Cortex of kidney (tissue), 1 donor: ENCODE results near the gene TLCD3A.
"Not testable (repeated sequence)": the region's sequence is repeated elsewhere in the genome, so short reads cannot be mapped to it uniquely, and the experiment has no call there.

Experiments
- DNase-seq: peaks from one replicate; lab custom pipeline; 2025; lab: John Stamatoyannopoulos, UW

TLCD3A gene

DNA sequence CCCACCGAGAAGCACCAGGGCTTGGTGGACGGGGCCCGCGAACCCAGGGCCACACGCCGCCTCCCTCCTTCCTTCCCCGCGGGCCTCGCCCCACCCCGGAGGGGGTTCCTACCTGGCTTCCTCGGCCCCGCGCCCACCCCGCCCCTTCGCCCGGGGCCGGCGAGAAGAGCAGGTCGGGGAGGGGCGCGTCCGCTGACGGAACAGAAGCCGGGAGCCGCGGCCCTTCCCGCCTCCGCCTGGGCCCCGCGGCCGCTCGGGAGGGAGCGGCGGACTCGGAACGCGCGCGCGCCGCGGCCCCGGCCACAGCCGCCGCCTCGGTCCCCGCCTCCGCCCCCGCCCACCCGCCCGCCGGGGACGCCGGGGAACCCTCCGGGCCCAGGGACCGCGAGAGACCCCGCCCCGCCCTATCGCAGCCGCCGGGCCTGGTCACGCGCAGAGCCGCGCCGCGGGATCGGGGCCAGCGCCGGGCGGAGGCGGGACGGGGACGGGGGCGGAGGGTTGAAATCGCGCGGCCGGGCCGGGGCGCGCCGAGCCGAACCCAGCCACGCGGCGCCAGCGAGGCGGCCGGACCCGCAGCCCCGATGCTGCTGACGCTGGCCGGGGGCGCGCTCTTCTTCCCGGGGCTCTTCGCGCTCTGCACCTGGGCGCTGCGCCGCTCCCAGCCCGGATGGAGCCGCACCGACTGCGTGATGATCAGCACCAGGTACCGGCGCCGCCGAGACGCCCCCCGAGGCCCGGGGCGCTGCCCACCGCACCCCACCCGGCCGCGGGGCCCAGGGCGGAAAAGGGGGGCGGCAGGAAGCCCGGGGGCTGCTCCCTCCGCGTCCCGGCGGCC is at the start of gene TLCD3A:
TSS of gene TLCD3A (plus strand) at position 530 of the 835 bp plus-strand sequence. CDS start at position 582, 52 bp downstream.
- DNase-seq, result no peak

DNA sequence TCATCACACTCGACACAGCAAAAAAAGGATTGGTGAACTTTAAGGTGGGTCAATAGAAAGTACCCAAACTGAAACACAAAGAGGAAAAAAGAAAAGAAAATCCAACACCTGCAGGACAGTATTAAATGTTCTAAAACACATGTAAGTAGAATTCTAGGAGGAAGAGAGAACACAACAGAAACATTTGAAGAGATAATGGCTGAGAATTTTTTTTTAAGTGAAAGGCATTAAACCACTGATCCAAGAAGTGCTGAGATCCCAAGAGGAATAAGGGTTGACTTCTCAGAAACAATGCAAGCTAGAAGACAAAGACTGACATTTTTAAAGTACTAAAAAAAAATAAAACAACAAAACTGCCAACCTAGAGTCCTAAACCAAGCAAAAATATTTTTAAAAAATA is 49.4 kb upstream of the TLCD3A start:
- DNase-seq, result no peak

DNA sequence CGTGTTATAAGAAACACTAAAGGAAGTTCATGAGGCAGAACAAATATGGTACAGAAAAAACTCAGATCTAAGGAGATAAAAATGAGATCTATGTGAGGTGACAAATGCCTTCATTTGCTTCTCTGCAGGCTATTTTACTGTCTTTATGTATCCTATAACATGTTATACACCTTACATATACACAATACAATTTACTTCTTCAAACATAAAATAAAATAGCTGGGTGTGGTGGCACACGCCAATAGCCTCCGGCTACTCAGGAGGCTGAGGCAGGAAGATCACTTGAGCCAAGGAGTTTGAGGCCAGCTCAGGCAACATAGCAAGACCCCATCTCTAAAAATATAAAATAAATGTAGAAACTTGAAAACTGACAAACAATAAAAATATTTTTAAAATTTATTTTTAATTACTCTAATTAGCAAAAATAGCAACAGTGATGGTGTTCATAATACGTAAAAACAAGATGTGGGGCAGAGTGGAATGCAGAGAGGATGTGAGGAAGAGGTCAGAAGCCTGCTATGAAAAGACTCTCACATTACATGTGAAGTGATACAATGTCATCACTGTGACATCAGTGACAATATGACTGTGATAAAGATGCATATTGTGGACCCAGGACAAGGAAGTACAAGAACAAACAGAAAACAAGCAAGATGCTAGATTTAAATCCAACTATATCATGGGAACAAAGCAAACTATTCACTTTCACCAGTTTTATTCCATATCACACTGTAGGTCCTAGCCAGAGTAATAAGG is 48.7 kb upstream of the TLCD3A start:
- no peak for DNase-seq

DNA sequence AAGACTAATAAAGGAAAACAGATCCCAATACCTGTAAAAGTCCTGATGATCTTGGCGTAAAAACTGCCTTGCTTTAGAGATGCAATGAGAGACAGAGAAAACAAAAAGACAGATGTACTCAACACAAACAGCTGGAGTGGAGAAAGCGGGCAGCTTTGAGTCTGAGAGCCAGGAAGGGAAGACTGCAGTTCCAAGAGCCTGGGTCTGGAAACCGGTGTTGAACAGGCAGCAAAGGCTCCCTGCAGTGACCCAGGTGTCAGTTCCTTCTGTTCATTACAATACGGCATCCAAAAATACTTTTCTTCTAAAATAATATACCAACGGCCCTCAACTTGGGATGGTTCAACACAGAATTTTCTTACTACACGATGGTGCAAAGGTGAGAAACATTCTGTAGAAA is 47.4 kb upstream of the TLCD3A start:
- DNase-seq, result no peak

DNA sequence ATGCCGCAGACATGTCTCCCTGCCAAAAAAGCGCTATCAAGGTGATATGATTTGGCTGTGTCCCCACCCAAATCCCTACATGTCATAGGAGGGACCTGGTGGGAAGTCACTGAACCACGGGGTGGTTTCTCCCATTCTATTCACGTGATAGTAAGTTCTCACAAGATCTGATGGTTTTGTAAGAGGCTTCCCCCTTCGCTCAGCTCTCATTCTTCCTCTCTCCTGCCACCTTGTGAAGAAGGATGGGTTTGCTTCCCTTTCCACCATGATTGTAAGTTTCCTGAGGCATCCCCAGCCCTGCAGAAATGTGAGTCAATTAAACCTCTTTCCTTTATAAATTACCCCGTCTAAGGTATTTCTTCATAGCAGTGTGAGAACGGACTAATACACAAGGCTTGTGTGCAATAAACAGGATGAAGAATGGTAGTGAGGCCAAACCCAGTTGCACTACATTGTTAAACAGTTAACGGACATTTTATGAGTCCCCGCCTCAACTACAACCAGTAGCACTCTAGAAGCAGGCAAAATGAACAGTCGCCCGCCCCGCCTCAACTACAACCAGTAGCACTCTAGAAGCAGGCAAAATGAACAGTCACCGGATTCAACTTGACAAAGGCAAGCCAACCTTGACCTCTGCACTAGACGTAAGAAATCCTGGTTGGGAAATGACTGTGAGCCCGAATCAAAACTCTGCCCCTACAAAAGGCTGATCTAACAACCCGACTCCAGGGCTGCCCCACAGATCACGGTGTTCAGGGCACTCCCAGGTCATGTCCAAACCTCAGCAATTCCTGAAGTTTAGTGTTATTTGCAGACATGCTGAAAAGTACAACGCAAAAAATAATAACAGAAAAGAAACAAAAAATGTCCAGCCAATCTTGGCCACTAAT is 44.1 kb upstream of the TLCD3A start:
- no peak for DNase-seq

DNA sequence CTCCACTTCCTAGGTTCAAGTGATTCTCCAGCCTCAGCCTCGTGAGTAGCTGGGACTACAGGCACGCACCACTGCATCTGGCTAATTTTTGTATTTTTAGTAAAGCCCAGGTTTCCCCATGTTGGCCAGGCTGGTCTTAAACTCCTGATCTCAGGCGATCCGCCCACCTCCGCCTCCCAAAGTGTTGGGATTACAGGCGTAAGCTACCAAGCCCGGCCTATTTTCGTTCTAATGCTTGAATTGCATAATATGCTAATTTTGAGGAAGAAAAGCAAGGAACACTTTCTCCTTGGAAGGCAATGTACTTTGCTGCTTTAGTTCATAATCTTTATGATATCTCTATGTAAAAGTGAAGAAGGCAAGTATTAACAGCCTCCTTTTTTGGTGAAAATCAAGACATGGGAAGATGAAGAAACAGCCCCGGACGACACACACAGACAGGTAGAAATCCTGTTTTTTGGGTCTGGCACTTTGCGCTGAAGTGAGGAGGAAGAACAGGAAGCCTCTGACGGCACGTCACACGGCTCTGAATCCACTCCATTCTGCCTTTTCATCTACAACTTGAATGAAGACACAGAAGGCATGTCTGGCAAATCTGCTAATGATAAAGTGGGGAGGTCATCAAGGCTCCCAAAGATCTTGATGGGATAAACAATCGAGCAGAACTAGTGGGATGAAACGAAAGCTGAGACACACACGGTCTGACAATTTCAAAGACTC is 42.7 kb upstream of the TLCD3A start:
- DNase-seq, result no peak

DNA sequence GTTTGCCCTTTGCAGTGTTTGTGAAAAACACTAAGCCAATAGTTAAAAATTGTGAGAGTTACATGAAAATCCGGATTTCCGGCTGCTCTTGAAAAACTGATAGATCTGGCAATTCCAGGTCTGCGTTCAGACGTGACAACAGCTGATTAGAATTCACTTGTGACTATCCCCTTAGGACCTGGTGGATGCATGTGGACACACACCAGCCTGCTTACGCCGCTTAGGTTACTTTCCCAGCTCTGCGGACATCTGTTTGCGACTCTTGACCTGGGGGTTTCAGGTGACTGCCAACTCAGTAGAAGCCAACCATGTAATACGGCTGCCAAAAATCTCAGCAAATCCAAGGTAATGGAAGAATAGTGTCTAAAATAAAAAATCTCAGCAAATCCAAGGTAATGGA is 42.0 kb upstream of the TLCD3A start:
- DNase-seq, result no peak

DNA sequence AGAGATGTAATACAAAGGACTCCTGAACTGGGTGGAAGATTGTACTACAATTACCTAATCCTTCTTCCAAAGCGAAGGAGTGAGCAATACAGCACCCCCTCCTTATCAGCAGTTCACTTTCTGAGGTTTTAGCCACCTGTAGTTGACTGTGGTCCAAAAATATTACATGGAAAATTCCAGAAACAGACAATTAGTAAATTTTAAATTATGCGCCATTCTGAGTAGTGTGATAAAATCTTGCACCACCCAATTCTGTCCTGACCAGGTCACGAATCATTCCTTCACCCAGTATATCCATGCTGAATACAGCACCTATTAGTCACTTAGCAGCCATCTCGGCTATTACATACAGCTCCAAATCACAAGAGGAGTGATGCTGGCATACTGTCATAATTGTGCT is 41.0 kb upstream of the TLCD3A start:
- no peak for DNase-seq

DNA sequence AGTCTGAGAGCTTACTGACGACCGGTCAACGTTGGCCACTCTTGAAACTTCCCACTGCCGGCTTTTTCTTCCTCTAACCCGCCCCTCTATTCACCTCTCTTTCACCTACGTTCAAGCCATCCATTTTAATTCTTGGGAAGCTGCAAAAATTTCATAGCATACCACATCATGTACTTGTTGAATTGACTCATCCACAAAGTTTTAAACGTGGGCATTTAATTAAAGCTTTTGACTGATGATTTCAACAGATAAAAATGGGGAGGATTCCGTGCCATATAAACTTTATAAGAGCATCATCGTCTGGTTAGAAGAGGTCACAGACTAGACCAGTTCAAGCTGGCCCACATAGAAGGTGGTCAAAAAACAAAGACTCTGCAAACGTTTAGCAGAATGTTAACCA is 40.3 kb upstream of the TLCD3A start:
- no peak for DNase-seq

DNA sequence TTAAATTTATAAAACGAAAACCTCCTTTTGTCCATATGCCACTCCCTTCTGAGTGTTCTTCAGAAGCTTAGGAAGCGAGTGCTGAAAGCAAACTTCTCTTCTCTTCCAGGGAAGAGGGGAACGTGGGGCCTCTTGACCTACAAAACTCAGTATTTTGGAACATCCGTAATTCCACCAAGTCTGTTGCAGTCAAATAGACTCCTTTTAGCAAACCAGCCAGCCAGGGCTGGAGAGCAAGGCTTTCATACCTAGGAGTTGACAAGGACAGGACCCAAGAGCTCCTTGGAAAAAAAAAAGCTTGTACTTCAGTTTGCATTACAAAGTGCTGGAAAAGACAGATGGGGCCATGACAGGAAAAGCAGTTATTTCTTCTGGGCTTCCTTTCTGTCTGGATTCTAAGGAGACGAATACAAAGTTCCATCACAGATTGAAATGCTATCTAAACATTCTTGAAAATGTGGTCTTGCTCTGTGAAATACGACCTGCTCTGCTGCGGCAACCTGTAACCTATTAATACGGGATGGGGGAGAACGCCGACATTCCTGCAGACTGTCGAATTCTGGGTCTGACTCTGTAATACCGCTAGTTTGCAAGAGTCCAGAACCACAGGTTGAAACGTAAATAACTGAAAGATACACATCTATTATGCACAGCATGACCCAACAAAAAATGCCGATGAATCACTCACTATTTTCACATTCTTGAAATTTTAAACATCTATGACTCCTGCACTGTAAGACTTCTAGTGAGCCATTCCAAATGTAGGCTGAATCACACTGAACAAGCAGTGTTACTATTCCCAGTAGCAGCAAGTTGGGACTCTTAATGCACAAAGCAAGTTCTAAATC is 38.4 kb upstream of the TLCD3A start:
- no peak for DNase-seq

DNA sequence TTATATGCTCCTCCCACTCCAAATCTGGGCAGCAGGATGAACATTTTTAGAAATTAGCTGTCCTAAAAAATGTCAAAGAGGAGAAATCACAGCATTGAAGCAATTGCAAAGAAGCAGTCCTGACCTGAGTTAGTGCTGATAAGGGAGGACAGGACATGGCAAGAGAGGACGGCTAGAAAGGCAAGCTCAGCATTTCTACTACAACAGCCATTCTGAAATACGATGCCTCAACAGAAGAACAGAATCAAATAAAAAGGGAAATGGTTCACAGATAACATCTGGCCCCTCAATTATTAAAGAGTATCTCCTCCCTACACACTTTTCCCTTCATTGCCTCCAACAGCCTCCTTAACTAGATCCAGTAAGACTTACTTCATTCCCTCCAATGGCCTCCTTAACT is 36.0 kb upstream of the TLCD3A start:
- no peak for DNase-seq

DNA sequence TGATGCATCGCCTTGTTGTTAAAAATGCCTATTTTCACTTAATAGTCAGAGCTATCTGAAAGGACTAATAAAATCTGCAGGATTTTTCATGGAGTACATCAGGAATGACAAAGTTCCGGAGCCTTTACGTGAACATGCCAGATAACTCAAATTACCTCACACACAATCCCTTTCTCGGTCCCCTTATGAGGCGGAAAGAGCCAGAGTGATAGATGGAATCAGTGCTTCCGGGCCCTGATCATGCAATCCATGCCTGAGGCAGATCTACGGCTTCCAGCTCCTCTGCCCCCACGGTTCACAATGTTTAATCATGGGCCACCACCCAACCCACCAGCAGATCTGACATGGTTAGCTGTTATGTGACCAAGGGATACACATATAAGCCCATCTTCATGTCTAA is 34.7 kb upstream of the TLCD3A start:
- DNase-seq, result no peak

DNA sequence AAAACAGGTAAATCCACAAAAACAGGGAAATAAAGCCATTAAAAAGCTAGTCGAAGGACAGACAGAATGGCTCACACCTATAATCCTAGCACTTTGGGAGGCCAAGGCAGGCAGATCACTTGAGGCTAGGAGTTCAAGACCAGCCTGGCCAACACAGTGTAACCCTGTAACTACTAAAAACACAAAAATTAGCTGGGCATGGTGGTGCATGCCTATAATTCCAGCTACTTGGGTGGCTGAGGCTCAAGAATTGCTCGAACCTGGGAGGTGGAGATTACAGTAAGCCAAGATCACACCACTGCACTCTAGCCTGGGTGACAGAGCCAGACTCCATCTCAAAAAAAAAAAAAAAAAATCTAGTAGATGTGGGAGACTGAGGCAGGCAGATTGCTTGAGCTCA is 34.3 kb upstream of the TLCD3A start:
- DNase-seq, result not testable (repeated sequence)

DNA sequence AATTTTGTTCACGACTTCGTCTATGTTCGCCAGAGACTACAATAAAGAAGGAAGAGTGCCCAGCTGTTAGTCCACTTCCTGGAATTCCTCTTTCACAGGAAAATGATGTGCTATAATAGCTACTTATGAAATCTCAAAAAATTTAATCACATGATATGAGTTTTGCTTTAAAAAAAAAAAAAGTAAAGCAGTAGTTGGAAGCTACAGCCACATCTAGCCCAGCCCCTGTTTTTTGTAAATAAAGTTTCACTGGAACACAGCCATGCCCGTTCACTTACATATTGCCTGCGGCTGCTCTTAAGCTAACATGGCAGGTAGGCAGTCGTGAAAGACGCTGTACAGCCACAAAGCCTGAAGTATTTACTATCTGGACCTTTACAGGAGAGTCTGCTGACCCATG is 33.1 kb upstream of the TLCD3A start:
- DNase-seq, result no peak

DNA sequence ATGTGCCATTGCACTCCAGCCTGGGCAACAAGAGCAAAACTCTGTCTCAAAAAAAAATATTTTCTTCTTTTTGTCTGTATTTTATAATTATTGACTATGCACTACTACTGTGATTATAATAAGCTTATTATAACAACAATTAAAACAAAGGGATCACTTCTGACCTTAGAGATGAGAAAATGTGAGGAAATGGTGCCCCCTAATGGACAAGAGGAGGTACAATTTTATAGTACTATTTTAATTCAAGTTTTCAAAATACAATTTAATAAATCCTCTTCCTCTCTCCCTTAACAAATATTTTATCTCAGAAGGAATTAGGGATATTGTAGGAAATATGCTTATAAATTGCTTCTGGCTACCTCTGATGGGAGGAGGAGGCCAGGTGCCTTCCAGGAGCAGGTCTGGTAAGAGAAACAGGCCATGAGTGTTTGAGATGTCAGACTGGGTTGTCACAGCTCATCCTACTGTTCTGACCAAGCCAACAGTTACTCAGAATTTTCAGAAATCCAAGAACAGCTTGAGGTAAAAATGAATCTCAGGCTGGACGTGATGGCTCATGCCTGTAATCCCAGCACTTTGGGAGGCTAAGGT is 31.8 kb upstream of the TLCD3A start:
- no peak for DNase-seq

DNA sequence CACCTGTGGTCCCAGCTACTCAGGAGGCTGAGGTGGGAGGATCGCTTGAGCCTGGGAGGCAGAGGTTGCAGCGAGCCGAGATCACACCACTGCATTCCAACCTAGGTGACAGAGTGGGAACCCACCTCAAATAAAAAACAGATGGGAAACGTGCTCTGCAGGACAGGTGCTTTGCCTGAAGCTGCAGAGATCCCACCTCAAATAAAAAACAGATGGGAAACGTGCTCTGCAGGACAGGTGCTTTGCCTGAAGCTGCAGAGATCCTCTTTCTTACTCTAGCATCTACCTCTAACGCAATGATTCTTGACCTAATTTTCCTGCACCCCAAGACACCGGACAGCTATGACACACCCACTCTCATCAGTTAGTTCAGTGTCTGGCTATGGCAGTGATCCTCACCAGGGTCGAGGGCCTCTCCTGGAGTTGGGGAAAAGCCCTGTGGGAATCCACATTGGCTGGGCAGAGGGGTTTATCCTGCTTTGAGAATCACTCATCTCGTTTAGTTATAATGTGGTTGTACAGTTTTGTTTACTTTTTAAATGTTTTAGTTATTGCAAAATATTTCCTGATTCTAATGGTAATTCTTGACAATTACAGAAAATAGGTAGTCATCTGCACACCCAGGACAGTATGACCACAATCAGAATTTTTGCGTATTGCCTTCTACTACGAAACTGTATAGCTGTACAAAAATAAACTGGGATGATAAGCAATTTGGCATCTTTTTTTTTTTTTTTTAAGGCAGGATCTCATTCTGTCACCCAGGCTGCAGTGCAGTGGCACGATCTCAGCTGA is 29.1 kb upstream of the TLCD3A start:
- DNase-seq, result no peak

DNA sequence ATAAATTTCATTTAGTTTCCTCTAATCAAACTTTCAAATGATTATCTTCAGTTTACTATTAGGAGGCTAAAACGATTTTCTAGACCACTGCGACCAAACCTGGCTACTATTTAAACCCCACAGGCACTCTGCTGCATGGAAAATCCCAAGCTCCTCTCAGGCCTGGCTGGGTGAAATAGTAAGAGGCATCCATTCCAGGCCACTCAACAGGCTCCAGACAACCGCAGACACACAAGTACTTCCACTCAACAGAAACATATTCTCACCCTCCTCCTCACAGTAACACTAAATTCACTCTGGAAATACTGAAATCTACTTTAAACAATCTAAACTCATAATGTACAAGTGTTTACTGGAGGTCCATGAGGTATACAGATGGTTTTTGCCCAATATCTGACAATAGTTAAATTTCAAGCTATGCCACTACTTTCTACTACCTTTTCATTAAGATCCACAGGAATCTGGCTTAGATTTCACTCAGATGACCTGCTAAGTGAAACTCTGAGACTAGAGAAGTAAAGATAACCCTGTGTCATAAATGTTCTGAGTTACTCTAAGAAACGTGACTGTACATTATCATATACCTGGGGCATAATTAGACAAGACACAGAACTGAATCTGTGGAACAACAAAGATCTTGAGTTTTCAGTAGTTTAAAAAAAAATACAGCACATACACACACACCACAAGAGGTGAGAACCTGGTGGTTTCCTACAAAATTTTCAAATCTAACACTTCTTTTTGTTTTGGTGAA is 28.1 kb upstream of the TLCD3A start:
- DNase-seq, result no peak

DNA sequence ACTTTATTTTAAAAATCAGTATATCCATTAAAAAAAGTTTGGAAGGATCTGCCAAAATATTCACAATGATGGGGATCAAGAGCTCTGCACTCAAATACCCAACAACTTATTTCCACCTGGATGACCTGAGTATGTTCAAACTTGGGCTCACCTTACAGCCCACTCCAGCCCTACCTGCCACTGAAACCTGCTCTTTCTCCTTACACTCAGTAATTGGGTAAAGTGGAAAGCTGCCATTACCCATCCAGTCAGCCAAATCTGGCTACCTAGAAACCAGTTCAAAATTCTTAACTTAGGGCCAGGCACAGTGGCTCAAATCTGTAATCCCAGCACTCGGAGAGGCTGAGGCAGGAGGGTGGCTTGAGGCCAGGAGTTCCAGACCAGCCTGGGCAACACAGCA is 27.4 kb upstream of the TLCD3A start:
- DNase-seq, result no peak

DNA sequence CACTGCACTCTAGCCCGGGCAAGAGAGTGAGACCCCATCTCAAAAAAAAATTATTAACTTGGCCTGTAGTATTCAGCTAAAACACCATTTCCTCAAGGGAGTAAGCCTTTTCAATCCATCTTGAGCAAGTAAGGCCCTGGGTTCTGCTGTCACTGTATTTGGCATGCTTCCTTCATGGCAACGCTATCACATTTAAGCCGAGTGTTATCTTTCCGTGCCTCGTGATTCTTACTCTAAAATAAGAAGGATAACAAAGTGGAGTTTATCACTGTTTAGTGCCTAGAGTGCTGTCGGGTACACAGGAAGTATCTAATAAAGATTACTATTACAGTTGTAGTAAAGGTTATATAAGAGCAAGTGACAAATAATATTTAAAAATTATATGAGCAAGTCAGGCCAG is 26.5 kb upstream of the TLCD3A start:
- no peak for DNase-seq
